ENCODE data around the gene B3GNT8. TPM values are rescaled to one million over a fixed set of nuclear protein-coding genes. Genes with fewer than 3 reads are reported as not detected.

B3GNT8 gene
- total and polyA plus RNA-seq, 3 experiments from 2014 or later, result 0.66 to 11.1 (median 0.91) TPM

- H3K9me3 Mint-ChIP-seq, result no peaks in the 10 kb centered on the region
- peaks cover 6 to 55% (median 7%) of the 10 kb centered on the region in 3 donors for H3K36me3 Mint-ChIP-seq
- H3K27ac Mint-ChIP-seq, result no peak overlapping the region
- no peak overlapping the region for H3K4me3 Mint-ChIP-seq
- no peak for DNase-seq
- Histone ChIP-seq H3K9me3 (ENCODE audit: low read length) (no peaks in the 10 kb centered on the region), H3K27me3 (ENCODE audit: insufficient read depth, low read length, poor library complexity, severe bottlenecking) (no peaks in the 10 kb centered on the region), H3K4me3 (ENCODE audit: low read length) (no peak overlapping the region), H3K4me1 (ENCODE audit: insufficient read depth, low read length) (peaks cover 12% of the 10 kb centered on the region), H3K27ac (ENCODE audit: low read depth, low read length) (no peak overlapping the region), H3K36me3 (ENCODE audit: insufficient read depth, low read length) (peaks cover 16% of the 10 kb centered on the region)
- H3K4me1 Mint-ChIP-seq, result peaks cover 26 to 36% (median 32%) of the 10 kb centered on the region in 3 donors
- POLR2A ChIA-PET, result no interaction called here
- peaks cover 0 to 2% of the 10 kb centered on the region in 2 donors for H3K27me3 Mint-ChIP-seq
- CTCF ChIA-PET, result no interaction called here
These were observed 6.0 kb upstream of the B3GNT8 start for GRCh38 chr19:41433171-41433570.

- Histone ChIP-seq H3K4me1 (ENCODE audit: insufficient read depth, low read length) (peaks cover 17% of the 10 kb centered on the region), H3K9me3 (ENCODE audit: low read length) (no peaks in the 10 kb centered on the region), H3K27me3 (ENCODE audit: insufficient read depth, low read length, poor library complexity, severe bottlenecking) (no peaks in the 10 kb centered on the region), H3K27ac (ENCODE audit: low read depth, low read length) (no peak overlapping the region), H3K36me3 (ENCODE audit: insufficient read depth, low read length) (peaks cover 16% of the 10 kb centered on the region), H3K4me3 (ENCODE audit: low read length) (no peak overlapping the region)
- H3K27ac Mint-ChIP-seq, result peak overlapping the region in 7 of 8 donors; percentile 11 to 96 (median 68)
- peak overlapping the region in 2 of 7 donors; percentile 30 to 69 for H3K4me3 Mint-ChIP-seq
- no peaks in the 10 kb centered on the region for H3K9me3 Mint-ChIP-seq
- H3K27me3 Mint-ChIP-seq, result peaks cover 0 to 2% of the 10 kb centered on the region in 2 donors
- POLR2A ChIA-PET, result no interaction called here
- no peak for DNase-seq
- peaks cover 6 to 49% (median 7%) of the 10 kb centered on the region in 3 donors for H3K36me3 Mint-ChIP-seq
- peaks cover 31 to 47% (median 37%) of the 10 kb centered on the region in 3 donors for H3K4me1 Mint-ChIP-seq
- CTCF ChIA-PET, result interaction anchor here (1.1 to 1.9 kb wide), 8 partner anchors 10 to 80 kb away, joined by 3 to 6 read pairs (median 4); partner anchors contain the start of gene B9D2
These were observed 4.5 kb upstream of the B3GNT8 start for GRCh38 chr19:41431426-41432386.

- H3K36me3 ChIP-seq (ENCODE audit: insufficient read depth, low read length), result peaks cover 16% of the 10 kb centered on the region
These were observed 3.7 kb upstream of the B3GNT8 start for GRCh38 chr19:41430922-41431321.

GRCh38 chr19:41428481-41428859 is 1.3 kb upstream of the B3GNT8 start:
- H3K4me3 ChIP-seq (ENCODE audit: low read length), result peak overlapping the region; percentile 59
- peak overlapping the region; percentile 59 for H3K27ac ChIP-seq (ENCODE audit: low read depth, low read length)
- no peaks in the 10 kb centered on the region for H3K27me3 ChIP-seq (ENCODE audit: insufficient read depth, low read length, poor library complexity, severe bottlenecking)
- DNase-seq, result no peak
- ChIA-PET POLR2A (interaction anchor here (0.5 to 0.8 kb wide), 2 partner anchors 23 to 80 kb away, joined by 3 read pairs; no protein-coding TSS in a partner anchor), CTCF (interaction anchor here (1.2 to 1.7 kb wide), 2 partner anchors 21 to 140 kb away, joined by 4 to 8 read pairs; no protein-coding TSS in a partner anchor)
- no peaks in the 10 kb centered on the region for H3K9me3 Mint-ChIP-seq
- no peaks in the 10 kb centered on the region for H3K9me3 ChIP-seq (ENCODE audit: low read length)
- H3K27ac Mint-ChIP-seq, result peak overlapping the region; percentile 54 to 98 (median 82)
- H3K4me1 Mint-ChIP-seq, result peaks cover 32 to 50% (median 48%) of the 10 kb centered on the region in 3 donors
- peaks cover 17% of the 10 kb centered on the region for H3K4me1 ChIP-seq (ENCODE audit: insufficient read depth, low read length)
- H3K36me3 Mint-ChIP-seq, result peaks cover 6 to 51% (median 7%) of the 10 kb centered on the region in 3 donors
- H3K27me3 Mint-ChIP-seq, result no peaks in the 10 kb centered on the region
- peak overlapping the region; percentile 42 to 94 (median 89) for H3K4me3 Mint-ChIP-seq
- H3K36me3 ChIP-seq (ENCODE audit: insufficient read depth, low read length), result peaks cover 16% of the 10 kb centered on the region

More at GRCh38 chr19:41430922-41431321, 3.7 kb upstream of the B3GNT8 start:
- Histone ChIP-seq H3K4me1 (ENCODE audit: insufficient read depth, low read length) (peaks cover 17% of the 10 kb centered on the region), H3K27me3 (ENCODE audit: insufficient read depth, low read length, poor library complexity, severe bottlenecking) (no peaks in the 10 kb centered on the region), H3K27ac (ENCODE audit: low read depth, low read length) (no peak overlapping the region), H3K9me3 (ENCODE audit: low read length) (no peaks in the 10 kb centered on the region), H3K4me3 (ENCODE audit: low read length) (no peak overlapping the region)
- H3K27me3 Mint-ChIP-seq, result peaks cover 0 to 2% of the 10 kb centered on the region in 2 donors
- peaks cover 6 to 45% (median 7%) of the 10 kb centered on the region in 3 donors for H3K36me3 Mint-ChIP-seq
- ChIA-PET CTCF (interaction anchor here (1.1 to 1.9 kb wide), 8 partner anchors 10 to 79 kb away, joined by 3 to 6 read pairs (median 4); partner anchors contain the start of gene B9D2), POLR2A (no interaction called here)
- no peak overlapping the region for H3K4me3 Mint-ChIP-seq
- H3K9me3 Mint-ChIP-seq, result no peaks in the 10 kb centered on the region
- peaks cover 29 to 50% (median 42%) of the 10 kb centered on the region in 3 donors for H3K4me1 Mint-ChIP-seq
- no peak for DNase-seq
- H3K27ac Mint-ChIP-seq, result peak overlapping the region; percentile 8 to 96 (median 50)

GRCh38 chr19:41427647-41428480 is 690 bp upstream of the B3GNT8 start:
- peaks cover 14% of the 10 kb centered on the region for H3K36me3 ChIP-seq (ENCODE audit: insufficient read depth, low read length)
- peak overlapping the region; percentile 59 for H3K27ac ChIP-seq (ENCODE audit: low read depth, low read length)
- CTCF ChIA-PET, result interaction anchor here (1.2 to 1.7 kb wide), 2 partner anchors 22 to 141 kb away, joined by 4 to 8 read pairs; no protein-coding TSS in a partner anchor
- H3K4me3 ChIP-seq (ENCODE audit: low read length), result peak overlapping the region; percentile 59
- peaks cover 17% of the 10 kb centered on the region for H3K4me1 ChIP-seq (ENCODE audit: insufficient read depth, low read length)
- POLR2A ChIA-PET, result interaction anchor here (0.5 to 0.8 kb wide), 3 partner anchors 22 to 164 kb away, joined by 3 to 4 read pairs (median 3); no protein-coding TSS in a partner anchor
- Mint-ChIP-seq H3K36me3 (peaks cover 6 to 51% (median 7%) of the 10 kb centered on the region in 3 donors), H3K27me3 (no peaks in the 10 kb centered on the region), H3K9me3 (no peaks in the 10 kb centered on the region), H3K27ac (peak overlapping the region; percentile 76 to 99 (median 96)), H3K4me3 (peak overlapping the region; percentile 79 to 94 (median 92)), H3K4me1 (peaks cover 32 to 50% (median 48%) of the 10 kb centered on the region in 3 donors)
- no peaks in the 10 kb centered on the region for H3K27me3 ChIP-seq (ENCODE audit: insufficient read depth, low read length, poor library complexity, severe bottlenecking)
- DNase-seq, result peak; percentile 32 to 71 (median 70)
- no peaks in the 10 kb centered on the region for H3K9me3 ChIP-seq (ENCODE audit: low read length)

GRCh38 chr19:41426116-41426841 is 895 bp downstream of the B3GNT8 start:
- Mint-ChIP-seq H3K4me1 (peaks cover 28 to 43% (median 38%) of the 10 kb centered on the region in 3 donors), H3K9me3 (no peaks in the 10 kb centered on the region), H3K36me3 (peaks cover 0 to 50% (median 4%) of the 10 kb centered on the region in 3 donors), H3K27me3 (no peaks in the 10 kb centered on the region), H3K4me3 (peak overlapping the region; percentile 74 to 94 (median 85)), H3K27ac (peak overlapping the region in 7 of 8 donors; percentile 54 to 97 (median 91))
- ChIA-PET CTCF (no interaction called here), POLR2A (interaction anchor here (0.6 kb wide), 1 partner anchor 973 kb away, joined by 6 read pairs; no protein-coding TSS in a partner anchor)
- DNase-seq, result no peak
- no peak overlapping the region for H3K27ac ChIP-seq (ENCODE audit: low read depth, low read length)
- H3K4me3 ChIP-seq (ENCODE audit: low read length), result no peak overlapping the region
- H3K36me3 ChIP-seq (ENCODE audit: insufficient read depth, low read length), result no peaks in the 10 kb centered on the region
- H3K9me3 ChIP-seq (ENCODE audit: low read length), result no peaks in the 10 kb centered on the region
- no peaks in the 10 kb centered on the region for H3K27me3 ChIP-seq (ENCODE audit: insufficient read depth, low read length, poor library complexity, severe bottlenecking)
- H3K4me1 ChIP-seq (ENCODE audit: insufficient read depth, low read length), result peaks cover 17% of the 10 kb centered on the region

All from CD8-positive, alpha-beta memory T cell (primary cell).